ENCODE data around the gene F3.

The F3 gene

GRCh38 chr1:94527447-94528031 is 14.0 kb downstream of the F3 start:
- DNase-seq (ENCODE audit: low read depth in 3 of 3): no peak

- DNase-seq (ENCODE audit: low read depth in 3 of 3): no peak
Observed at GRCh38 chr1:94526152-94526980, 15.2 kb downstream of the F3 start.

DNA sequence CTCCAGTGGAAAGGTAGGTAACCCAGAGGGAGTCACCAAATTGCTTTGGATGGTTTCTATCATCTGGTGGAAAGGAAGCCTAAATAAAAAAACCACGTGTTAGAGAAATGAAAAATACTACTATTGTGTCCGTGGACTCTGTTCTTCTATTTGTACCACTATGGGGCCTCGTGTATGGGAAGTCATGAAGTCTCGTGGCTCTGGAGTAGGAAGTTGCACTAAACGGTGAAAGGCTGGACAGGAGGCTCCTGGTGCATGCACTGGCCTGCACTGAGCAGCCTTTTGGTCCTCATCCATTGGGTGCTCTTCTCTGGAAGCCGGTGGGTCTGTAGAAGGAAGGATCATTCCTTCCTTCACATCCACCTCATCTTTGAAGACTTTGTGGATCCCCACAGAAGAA is 17.0 kb downstream of the F3 start:
- no peak for DNase-seq (ENCODE audit: low read depth in 3 of 3)

DNA sequence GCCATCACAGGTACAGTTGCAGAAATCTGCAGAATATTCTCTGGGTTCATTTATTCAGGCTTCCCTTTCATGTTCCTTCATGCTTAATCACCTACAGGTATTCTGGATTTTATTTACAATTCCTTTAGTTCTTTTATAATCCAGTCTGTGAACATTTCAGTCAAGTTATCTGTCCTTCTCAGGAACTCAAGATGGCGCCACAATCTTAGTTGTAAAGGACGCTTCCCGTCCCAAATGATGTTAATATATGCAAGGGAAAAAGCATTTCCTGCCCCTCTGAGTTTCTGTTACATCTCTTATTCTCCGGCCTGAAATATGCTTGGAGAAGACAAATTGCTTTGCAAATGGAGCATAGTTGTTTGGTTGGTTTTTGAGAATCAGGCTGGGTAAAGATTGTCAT is 19.3 kb downstream of the F3 start:
- no peak for DNase-seq (ENCODE audit: low read depth in 3 of 3)

DNA sequence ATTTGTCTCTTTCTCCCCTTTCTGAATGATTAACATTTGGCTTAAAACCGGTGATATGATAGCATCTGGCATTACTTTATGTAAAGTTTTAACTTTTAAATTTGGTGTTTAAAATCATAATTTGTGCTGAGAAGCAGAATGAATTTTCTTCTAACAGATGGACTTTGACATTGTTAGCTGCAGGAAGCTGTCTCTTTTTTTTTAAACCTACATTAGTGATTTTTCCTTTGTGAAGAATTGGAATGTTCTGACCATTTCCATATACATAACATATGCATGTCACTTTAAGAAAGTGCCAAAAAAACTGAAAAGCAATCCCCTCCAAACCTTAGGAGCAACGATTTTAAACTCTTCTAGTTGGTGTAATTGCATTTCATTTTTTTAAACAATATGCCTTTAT is 22.2 kb downstream of the F3 start:
- DNase-seq (ENCODE audit: low read depth in 3 of 3): no peak

DNA sequence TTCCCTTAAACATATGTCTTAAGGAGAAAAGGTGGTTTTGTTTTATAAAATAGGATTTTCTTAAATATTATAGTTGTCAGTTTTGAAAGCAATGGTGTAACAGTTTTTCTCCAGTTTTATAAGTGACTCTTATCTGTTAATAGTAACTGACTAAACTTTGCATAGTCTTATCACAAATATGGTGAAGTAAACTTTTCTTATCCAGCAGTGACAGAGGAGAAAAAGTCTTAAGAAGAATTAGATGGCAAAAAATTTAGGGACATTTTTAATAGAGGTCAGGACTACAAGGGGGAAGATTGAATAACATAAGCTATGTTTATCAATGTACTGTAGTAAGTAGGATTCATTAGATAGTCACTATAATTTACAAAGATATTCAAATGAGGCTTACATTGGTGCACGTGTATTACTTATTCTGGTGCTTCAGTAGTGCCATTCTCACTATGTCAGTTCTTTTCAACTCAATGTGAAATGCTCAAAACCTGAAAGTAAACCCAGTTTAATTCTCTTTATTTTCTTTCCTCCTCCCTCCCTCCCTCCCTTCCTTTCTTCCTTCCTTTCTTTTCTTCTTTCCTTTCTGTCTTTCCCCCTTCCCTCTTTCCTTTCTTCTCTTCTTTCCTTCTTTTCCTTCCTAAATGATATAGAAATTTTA is 26.1 kb downstream of the F3 start:
- DNase-seq (ENCODE audit: low read depth in 3 of 3): no peak

GRCh38 chr1:94514095-94514727 is 27.3 kb downstream of the F3 start:
- no peak for DNase-seq (ENCODE audit: low read depth in 3 of 3)

DNA sequence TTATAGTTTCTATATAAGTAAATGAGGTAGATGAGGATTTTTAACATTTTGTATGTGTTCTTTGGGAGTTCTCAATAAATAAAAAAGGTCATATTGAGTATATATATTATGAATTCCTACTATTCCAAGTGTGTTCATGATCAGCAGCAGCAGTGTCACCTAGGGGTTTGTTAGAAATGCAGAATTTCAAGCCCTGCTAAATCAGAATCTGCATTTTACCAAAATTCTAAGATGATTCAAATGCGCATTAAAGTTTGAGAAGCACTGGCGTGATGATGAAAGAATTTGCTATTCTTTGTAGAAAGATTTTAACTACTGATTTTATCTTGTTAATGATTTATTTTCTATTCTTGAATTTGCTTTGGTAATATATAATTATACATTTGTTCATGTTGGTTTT is 28.7 kb downstream of the F3 start:
- no peak for DNase-seq (ENCODE audit: low read depth in 3 of 3)

DNA sequence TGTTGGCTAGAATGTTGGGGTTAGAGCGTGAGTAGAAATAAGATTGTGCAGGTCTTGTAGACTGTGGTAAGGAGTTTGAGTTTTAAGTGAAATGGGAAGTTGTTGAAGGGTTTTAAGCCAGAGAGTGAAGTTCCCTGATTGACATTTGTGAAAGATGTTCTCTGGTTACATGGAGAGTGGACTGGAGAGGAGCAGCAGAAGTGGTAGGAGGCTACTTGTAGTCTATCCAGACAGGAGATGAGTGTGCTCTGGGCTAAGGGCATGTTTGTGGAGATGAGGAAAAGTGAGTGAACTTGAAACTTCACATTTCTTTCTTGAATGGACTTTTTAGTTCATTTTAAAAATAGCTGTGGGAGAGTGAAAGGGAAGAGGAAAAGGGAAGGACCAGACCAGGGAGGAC is 37.0 kb downstream of the F3 start:
- no peak for DNase-seq (ENCODE audit: low read depth in 3 of 3)

DNA sequence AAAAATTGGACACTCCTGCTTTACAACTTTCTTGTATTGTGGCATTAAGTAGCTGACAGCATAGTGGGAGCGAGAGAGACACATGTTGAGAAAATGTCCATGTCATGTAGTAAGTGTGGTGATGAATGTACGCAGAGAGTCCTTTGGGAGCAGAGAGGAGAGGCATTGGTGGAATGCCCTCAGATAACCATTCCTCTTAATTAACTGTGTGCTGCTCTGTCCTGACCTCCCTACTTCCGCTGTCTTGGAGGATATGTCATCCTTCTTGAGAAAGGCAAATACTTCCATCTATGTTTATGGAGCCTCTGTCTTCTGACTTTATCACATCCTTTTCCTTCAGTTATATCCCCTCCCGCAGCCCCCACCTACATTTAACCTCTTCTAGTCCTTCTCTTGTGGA is 38.4 kb downstream of the F3 start:
- no peak for DNase-seq (ENCODE audit: low read depth in 3 of 3)

GRCh38 chr1:94501935-94502334 is 39.6 kb downstream of the F3 start:
- no peak for DNase-seq (ENCODE audit: low read depth in 3 of 3)

- DNase-seq (ENCODE audit: low read depth in 3 of 3): no peak
Observed at GRCh38 chr1:94501426-94501825, 40.1 kb downstream of the F3 start.

DNA sequence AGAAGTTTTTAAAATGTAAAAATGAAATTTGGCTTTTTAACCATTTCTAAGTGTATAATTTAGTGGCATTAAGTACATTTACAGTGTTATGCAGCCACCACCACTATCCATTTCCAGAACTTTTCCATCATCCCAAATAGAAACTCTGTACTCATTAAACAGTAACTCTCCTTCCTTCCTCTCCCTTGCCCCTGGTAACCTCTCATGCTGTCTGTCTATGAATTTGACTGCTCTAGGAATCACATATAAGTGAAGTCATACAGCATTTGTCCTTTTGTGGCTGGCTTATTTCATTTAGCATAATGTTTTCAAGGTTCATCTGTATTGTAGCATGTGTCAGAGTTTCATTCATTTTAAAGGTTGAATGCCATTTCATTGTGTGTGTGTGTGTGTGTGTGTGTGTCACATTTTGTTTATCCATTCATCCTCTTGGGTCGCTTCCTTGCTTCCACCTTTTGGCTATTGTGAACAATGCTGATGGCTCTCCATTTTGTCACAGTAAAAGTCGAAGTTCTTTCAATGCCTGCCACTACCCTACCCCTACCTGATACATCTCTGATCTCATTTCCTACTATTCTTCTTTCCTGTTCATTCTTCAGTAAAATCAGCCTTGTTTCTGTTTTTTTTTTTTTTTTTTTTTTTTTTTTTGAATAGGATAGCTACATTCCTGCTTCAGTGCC is 45.3 kb downstream of the F3 start:
- DNase-seq (ENCODE audit: low read depth in 3 of 3): no peak

- no peak for DNase-seq (ENCODE audit: low read depth in 3 of 3)
Observed at GRCh38 chr1:94490556-94490955, 51.0 kb downstream of the F3 start.

GRCh38 chr1:94486990-94487389 is 54.6 kb downstream of the F3 start:
- DNase-seq (ENCODE audit: low read depth in 3 of 3): no peak

- DNase-seq (ENCODE audit: low read depth in 3 of 3): peak; percentile 2 to 9 (median 5)
Observed at GRCh38 chr1:94481473-94481933, 60.1 kb downstream of the F3 start.

DNA sequence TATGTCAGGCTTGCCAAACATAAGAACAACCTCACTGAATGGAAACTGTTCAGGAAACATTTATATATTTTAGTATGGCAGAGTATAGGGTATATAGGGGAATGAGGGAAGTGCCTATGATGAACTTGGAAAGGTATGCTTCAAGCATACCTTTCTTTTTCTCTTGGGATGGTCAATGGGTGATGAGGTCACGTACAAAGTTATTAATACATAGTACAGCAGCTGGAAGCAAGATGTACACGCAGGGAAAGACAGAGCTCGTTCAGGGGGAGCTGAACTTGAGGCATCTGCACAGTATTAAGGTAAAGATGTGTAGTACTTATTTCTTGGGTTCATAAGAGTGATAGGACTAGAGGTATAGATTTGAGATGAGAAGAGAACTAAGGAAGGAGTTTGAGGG is 61.9 kb downstream of the F3 start:
- DNase-seq (ENCODE audit: low read depth in 3 of 3): no peak
